Thoracic aorta (tissue), 2 donors: Measurements from ENCODE around the gene RECQL. TPM values are rescaled to one million over a fixed set of nuclear protein-coding genes. Genes with fewer than 3 reads are reported as not detected.

ENCODE experiments used
- ATAC-seq: fragments of 150-250 bp; one replicate; pipeline ENCODE4 v1.8.0; 2017; ENCODE audit warnings: low read depth; ENCODE audit not compliant: insufficient number of reproducible peaks, low FRiP score
- DNase-seq: peaks from one replicate; pipeline ENCODE4 v3.0.0-alpha.2; 2020; ENCODE audit warnings: low spot score
- H3K27ac ChIP-seq, 2 donors: fragments of 200-600 bp; sonication (generic); 1 replicate in 1 of 2; 2 replicates in 1 of 2; pipeline ENCODE4 v1.5.1; 2016; ENCODE audit warnings: mild to moderate bottlenecking in 2 of 2, moderate library complexity in 2 of 2
- H3K27me3 ChIP-seq: fragments of 200-600 bp; sonication (generic); replicated peaks from 2 replicates; pipeline ENCODE4 v1.6.0; 2016; ENCODE audit warnings: mild to moderate bottlenecking; ENCODE audit not compliant: insufficient read depth
- H3K36me3 ChIP-seq: fragments of 200-600 bp; sonication (generic); one replicate; pipeline ENCODE4 v1.5.1; 2016
- H3K4me1 ChIP-seq, 2 donors: fragments of 200-600 bp; sonication (generic); 1 replicate in 1 of 2; 2 replicates in 1 of 2; pipeline versions ENCODE4 v1.5.1 to v1.6.0; 2016; ENCODE audit warnings: low read depth in 2 of 2, mild to moderate bottlenecking in 1 of 2; ENCODE audit not compliant: control insufficient read depth in 1 of 2
- H3K4me3 ChIP-seq: fragments of 200-600 bp; sonication (generic); 2 replicates; pipeline ENCODE4 v1.5.1; 2016; ENCODE audit warnings: mild to moderate bottlenecking
- H3K9me3 ChIP-seq: fragments of 200-600 bp; sonication (generic); 2 replicates; pipeline ENCODE4 v1.5.1; 2016
- total RNA-seq, 2 donors: library from RNA; depleted of rRNA; stranded (reverse); fragments of >200 nt; gene quantifications; one replicate each; pipeline versions ENCODE4 v1.1.0 to v1.2.3, GENCODE V29; 2016
- TF ChIP-seq, protein P1 (sequence below): fragments of 200-600 bp; sonication (generic); IDR thresholded peaks from one replicate; pipeline ENCODE4 v1.5.1; 2019; ENCODE audit warnings: antibody characterized with exemption

The RECQL gene
- total RNA-seq, 2 donors from 2014 or later, result 30.1 to 55.3 TPM

DNA sequence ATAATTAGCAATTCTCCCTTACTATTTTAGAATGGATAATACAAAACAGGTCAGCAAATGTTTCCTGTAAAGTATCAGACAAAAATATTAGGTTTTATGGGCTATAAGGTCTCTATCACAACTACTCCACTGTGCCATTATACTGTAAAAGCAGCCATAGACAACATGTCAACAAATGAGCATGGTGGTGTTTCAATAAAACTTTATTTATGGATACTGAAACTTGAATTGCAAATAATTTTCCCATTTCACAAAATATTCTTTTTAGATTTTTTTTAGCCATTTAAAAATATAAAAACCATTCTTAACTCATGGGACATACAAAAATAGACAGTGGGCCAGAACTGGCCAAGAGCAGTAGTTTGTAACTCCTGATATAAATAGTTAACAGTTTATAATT is 15.4 kb downstream of the RECQL start:
- H3K36me3 ChIP-seq, result peaks cover 17% of the 10 kb centered on the region

DNA sequence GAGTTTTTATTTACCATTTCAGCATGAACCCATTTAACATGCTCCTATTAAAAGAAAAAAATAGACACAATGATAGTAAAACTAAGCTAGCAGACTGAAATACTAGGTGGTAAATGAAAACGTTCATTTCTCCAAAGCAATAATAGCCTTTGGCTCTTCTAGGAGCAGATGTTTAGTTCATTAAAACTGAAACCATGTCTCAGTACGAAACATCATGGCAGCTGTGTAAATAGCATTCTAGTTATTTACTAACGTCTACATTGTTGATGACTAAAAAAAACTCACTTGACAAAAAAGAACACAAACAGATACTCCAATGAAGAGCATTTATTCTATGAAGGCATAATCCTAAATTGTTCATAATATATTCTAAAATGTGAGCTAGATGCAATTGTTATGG is 17.9 kb downstream of the RECQL start:
- no peaks in the 10 kb centered on the region for H3K4me1 ChIP-seq
- no peak overlapping the region for H3K27ac ChIP-seq
- no peak for ATAC-seq
- peaks cover 21% of the 10 kb centered on the region for H3K36me3 ChIP-seq
- no peaks in the 10 kb centered on the region for H3K9me3 ChIP-seq
- TF ChIP-seq, protein P1, sequence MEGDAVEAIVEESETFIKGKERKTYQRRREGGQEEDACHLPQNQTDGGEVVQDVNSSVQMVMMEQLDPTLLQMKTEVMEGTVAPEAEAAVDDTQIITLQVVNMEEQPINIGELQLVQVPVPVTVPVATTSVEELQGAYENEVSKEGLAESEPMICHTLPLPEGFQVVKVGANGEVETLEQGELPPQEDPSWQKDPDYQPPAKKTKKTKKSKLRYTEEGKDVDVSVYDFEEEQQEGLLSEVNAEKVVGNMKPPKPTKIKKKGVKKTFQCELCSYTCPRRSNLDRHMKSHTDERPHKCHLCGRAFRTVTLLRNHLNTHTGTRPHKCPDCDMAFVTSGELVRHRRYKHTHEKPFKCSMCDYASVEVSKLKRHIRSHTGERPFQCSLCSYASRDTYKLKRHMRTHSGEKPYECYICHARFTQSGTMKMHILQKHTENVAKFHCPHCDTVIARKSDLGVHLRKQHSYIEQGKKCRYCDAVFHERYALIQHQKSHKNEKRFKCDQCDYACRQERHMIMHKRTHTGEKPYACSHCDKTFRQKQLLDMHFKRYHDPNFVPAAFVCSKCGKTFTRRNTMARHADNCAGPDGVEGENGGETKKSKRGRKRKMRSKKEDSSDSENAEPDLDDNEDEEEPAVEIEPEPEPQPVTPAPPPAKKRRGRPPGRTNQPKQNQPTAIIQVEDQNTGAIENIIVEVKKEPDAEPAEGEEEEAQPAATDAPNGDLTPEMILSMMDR, result no peak
- H3K4me3 ChIP-seq, result no peak overlapping the region
- no peaks in the 10 kb centered on the region for H3K27me3 ChIP-seq
- no peak for DNase-seq

More for the DNA sequence above, 15.4 kb downstream of the RECQL start:
- no peak overlapping the region for H3K27ac ChIP-seq
- no peaks in the 10 kb centered on the region for H3K9me3 ChIP-seq
- ATAC-seq (no peak), DNase-seq (no peak)
- TF ChIP-seq, protein P1, result no peak
- no peak overlapping the region for H3K4me3 ChIP-seq
- H3K27me3 ChIP-seq, result no peaks in the 10 kb centered on the region
- H3K4me1 ChIP-seq, result no peaks in the 10 kb centered on the region

DNA sequence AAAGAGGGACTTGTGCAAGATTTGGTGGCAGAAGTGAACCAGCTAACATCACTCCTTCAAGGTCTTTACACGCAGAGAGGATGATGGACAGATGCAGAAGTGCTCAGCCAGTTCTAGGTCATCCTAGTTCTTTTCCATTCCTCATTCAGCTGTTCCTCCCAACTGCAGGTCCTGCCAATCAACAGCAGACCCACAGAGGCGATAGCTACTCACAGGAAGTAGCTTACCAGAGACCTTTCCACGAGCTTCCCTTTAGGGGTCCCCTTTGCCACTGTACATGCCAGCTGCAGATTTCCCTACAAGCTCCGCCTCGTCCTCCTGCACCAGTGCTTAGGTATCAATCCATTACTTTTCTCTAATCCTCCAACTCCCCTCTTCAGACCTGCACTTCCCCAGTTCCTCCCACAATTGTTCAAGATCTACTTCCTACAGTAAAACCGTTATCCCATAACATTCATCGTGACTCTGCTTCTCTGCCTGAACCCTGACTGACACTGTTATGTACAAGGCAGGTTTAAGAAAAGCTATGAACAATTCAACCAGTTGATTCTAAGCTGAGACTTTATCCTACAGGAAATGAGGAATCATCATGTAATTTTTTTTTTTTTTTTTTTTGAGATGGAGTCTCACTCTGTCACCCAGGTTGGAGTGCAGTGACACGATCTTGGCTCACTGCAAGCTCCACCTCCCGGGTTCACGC is 22.5 kb downstream of the RECQL start:
- TF ChIP-seq, protein P1, result no peak
- H3K4me1 ChIP-seq, result no peaks in the 10 kb centered on the region
- peaks cover 36% of the 10 kb centered on the region for H3K36me3 ChIP-seq
- H3K4me3 ChIP-seq, result no peak overlapping the region
- DNase-seq, result no peak
- ATAC-seq, result no peak
- H3K9me3 ChIP-seq, result no peaks in the 10 kb centered on the region
- H3K27ac ChIP-seq, result no peak overlapping the region
- no peaks in the 10 kb centered on the region for H3K27me3 ChIP-seq

DNA sequence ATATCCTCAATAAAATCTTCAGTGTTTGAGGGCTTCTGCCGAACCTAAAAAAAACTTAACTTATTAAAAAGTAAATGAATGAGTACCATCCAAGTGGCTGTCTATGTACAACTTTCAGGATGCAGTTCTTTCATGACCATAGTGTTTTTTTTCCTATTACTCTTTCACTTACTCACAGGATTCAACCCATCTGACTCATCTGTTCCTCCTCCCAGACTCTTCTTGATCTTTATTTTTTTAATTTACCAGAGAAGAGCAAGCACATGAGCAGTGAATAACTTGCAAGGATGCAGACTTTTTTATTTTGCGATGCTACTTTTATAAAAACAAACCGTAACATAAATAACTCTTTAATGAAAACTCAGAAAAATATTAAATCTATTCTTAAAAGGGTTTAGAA is 24.5 kb downstream of the RECQL start:
- ATAC-seq, result no peak
- H3K36me3 ChIP-seq, result peaks cover 40% of the 10 kb centered on the region

DNA sequence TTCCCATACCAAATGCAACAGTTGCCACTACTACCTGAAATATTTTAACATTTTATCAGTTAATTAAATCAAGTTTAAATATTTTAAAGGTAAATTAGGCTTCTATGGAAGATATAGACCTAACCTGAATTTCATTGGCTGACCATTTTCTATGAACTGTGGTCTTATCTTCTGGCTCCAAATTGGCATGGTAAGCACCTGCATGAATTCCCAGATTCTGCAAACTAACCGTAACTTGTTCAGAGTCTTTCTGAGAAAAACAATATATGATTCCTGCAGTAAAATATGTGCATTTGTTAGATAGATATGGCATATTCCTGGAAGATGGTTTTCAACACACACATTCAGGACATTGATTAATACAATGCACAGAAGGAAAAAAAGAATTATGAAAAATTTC is 25.9 kb downstream of the RECQL start:
- TF ChIP-seq, protein P1, result no peak
- no peaks in the 10 kb centered on the region for H3K27me3 ChIP-seq
- H3K36me3 ChIP-seq, result peaks cover 45% of the 10 kb centered on the region
- no peaks in the 10 kb centered on the region for H3K4me1 ChIP-seq
- no peak overlapping the region for H3K27ac ChIP-seq
- no peaks in the 10 kb centered on the region for H3K9me3 ChIP-seq
- DNase-seq (no peak), ATAC-seq (no peak)
- H3K4me3 ChIP-seq, result no peak overlapping the region

More for the DNA sequence above, 24.5 kb downstream of the RECQL start:
- H3K27me3 ChIP-seq, result no peaks in the 10 kb centered on the region
- TF ChIP-seq, protein P1, result no peak
- H3K4me3 ChIP-seq, result no peak overlapping the region
- no peak overlapping the region for H3K27ac ChIP-seq
- DNase-seq, result no peak
- no peaks in the 10 kb centered on the region for H3K4me1 ChIP-seq
- H3K9me3 ChIP-seq, result no peaks in the 10 kb centered on the region
